ENCODE measurements around the gene HIGD1A.

The HIGD1A gene

DNA sequence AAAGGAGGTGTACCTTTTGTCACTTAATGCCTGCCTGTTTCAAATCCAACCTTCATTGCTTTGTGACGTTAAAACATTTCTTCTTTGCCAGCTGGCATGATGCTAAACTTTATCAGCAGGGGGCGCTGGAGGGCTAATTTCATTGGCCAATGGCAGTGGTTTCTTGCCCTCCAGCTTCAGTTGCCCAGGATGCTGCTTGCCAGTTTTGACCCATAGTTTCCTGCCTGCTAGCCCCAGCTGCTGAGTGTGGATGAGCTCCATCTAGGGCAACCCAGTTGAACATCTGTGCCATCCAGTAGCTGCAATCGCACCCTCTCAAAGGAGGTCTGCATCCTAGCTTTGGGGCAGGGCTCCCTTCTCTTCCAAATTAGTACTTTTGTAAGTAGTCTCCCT, 27.0 kb upstream of the HIGD1A start:
- no peak overlapping the region for H2AK5ac ChIP-seq (ENCODE audit: low read length)
- no peak overlapping the region for H3K4me3 ChIP-seq (ENCODE audit: low read length)
- no peak overlapping the region for H3K9ac ChIP-seq (ENCODE audit: low read length)
- no peak overlapping the region for H3K4ac ChIP-seq (ENCODE audit: low read depth, low read length)
- peak; percentile 86 for DNase-seq
- no peak overlapping the region for H2BK5ac ChIP-seq (ENCODE audit: low read length)
- H3K27ac ChIP-seq (ENCODE audit: low read depth, low read length) = no peak overlapping the region
- H3K4me2 ChIP-seq (ENCODE audit: low read length) = no peak overlapping the region
- H3K23ac ChIP-seq (ENCODE audit: low read length) = no peak overlapping the region
- no peaks in the 10 kb centered on the region for H3K27me3 ChIP-seq (ENCODE audit: insufficient read depth, low read length, poor library complexity)
- no peaks in the 10 kb centered on the region for H3K4me1 ChIP-seq (ENCODE audit: control insufficient read depth, low read depth, low read length)
- H2BK120ac ChIP-seq (ENCODE audit: low read depth, low read length) = no peak overlapping the region
- no peak overlapping the region for H4K5ac ChIP-seq (ENCODE audit: low read length)
- H3K56ac ChIP-seq (ENCODE audit: low read length) = no peak overlapping the region
- no peak overlapping the region for H3K18ac ChIP-seq (ENCODE audit: low read length)
- H3K79me2 ChIP-seq (ENCODE audit: control insufficient read depth, insufficient read depth, low read length) = no peaks in the 10 kb centered on the region
- no peak overlapping the region for H2BK15ac ChIP-seq (replicated peaks; ENCODE audit: low read depth)
- no peaks in the 10 kb centered on the region for H3K36me3 ChIP-seq (ENCODE audit: control insufficient read depth, insufficient read depth, low read length)
- H4K8ac ChIP-seq (ENCODE audit: low read depth, low read length) = no peak overlapping the region
- no CpG with 5 or more reads among the region's 3 CpGs for WGBS (ENCODE audit: extremely low coverage, insufficient coverage, low lambda C conversion rate)
- no peaks in the 10 kb centered on the region for H3K79me1 ChIP-seq (ENCODE audit: low read length)

DNA sequence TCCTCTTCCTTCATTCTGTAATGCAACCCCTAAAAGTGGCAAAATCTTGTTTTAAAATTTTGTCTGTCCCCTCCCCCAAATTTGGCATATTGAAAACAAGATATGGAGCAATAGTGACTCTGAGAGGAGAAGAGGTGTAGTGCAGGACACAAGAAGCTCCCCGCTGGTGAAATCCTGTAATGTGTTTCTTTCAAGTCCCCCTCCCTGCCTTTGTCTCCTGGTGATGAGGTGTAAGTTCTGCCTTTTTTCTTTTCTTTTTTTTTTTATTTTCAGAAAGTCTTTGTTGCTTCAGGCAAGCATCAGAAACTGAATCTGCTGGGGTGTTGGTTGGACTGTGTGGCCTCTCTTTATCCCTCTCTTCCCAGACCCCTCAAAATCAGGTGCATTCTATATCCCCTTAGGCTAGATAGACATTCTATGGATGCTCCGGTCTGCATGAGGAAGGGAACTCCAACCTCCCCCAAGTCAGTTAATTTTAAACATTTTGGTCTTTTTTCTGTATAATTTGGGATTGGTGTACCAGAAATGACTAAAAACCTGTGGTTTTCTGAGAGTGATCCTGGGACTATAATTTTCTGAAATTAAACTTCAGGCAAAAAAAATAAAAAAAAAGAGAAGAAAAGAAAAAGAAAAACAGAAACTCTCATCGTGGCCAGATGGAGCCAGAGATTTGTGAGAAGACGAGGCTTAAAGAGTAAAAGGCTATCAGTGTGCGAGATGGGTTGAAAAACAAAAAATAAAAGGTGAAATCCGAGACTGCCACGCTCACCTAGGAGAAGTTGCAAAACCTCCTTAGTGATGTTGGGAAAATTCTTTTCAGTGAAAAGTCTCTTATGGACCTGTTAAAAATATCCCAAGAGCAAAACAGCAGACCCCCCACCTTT, 26.4 kb upstream of the HIGD1A start:
- Histone ChIP-seq H3K9ac (ENCODE audit: low read length) (no peak overlapping the region), H4K5ac (ENCODE audit: low read length) (no peak overlapping the region), H3K79me2 (ENCODE audit: control insufficient read depth, insufficient read depth, low read length) (no peaks in the 10 kb centered on the region), H3K36me3 (ENCODE audit: control insufficient read depth, insufficient read depth, low read length) (no peaks in the 10 kb centered on the region), H3K27me3 (ENCODE audit: insufficient read depth, low read length, poor library complexity) (no peaks in the 10 kb centered on the region), H3K18ac (ENCODE audit: low read length) (no peak overlapping the region), H3K4me3 (ENCODE audit: low read length) (no peak overlapping the region), H3K27ac (ENCODE audit: low read depth, low read length) (no peak overlapping the region), H2BK5ac (ENCODE audit: low read length) (no peak overlapping the region), H3K23ac (ENCODE audit: low read length) (no peak overlapping the region), H2BK120ac (ENCODE audit: low read depth, low read length) (no peak overlapping the region), H3K4me1 (ENCODE audit: control insufficient read depth, low read depth, low read length) (no peaks in the 10 kb centered on the region), H3K56ac (ENCODE audit: low read length) (no peak overlapping the region), H3K4me2 (ENCODE audit: low read length) (no peak overlapping the region), H3K4ac (ENCODE audit: low read depth, low read length) (no peak overlapping the region), H2AK5ac (ENCODE audit: low read length) (no peak overlapping the region), H3K79me1 (ENCODE audit: low read length) (no peaks in the 10 kb centered on the region), H2BK15ac (replicated peaks; ENCODE audit: low read depth) (no peak overlapping the region), H4K8ac (ENCODE audit: low read depth, low read length) (no peak overlapping the region)
- peak; percentile 92 for DNase-seq
- WGBS (ENCODE audit: extremely low coverage, insufficient coverage, low lambda C conversion rate) = no CpG with 5 or more reads among the region's 7 CpGs

DNA sequence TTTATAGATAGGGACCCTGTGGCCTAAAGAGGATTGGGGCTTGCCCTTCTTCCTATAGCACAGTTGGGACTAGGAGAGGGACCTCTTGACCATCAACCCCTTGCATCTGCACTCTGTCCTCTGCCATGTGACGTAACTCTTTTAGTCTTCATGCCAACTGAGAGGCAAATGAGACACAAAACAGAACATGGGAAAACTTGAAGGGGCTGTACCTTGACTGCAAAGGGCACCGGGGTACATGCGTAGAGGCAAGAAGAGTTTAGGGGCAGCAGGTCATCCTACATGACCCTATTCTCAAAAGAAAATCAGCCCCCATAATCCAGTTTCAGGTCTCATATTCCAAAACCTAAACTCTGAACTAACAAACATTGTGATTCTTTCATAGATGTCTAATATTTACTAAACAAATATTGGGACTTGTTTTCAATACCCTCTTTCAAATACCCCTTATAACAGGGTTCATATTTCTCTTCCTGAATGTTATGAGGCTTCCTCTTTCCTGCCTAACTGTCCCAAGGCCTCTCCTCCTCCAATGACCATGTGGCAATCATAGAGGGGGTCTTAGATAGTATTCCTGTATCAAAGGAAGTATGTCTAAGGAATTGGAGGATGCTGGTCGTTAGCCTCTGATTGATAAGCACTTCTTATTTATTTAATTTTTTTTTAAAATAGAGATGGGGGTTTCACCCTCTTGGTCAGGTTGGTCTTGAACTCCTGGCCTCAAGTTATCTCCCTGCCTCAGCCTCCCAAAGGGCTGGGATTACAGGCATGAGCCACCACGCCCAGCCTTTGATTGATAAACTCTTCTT, 25.5 kb upstream of the HIGD1A start:
- Histone ChIP-seq H3K4ac (ENCODE audit: low read depth, low read length) (no peak overlapping the region), H3K56ac (ENCODE audit: low read length) (no peak overlapping the region), H2BK5ac (ENCODE audit: low read length) (no peak overlapping the region), H3K27me3 (ENCODE audit: insufficient read depth, low read length, poor library complexity) (no peaks in the 10 kb centered on the region), H4K8ac (ENCODE audit: low read depth, low read length) (no peak overlapping the region), H3K36me3 (ENCODE audit: control insufficient read depth, insufficient read depth, low read length) (no peaks in the 10 kb centered on the region), H2BK120ac (ENCODE audit: low read depth, low read length) (no peak overlapping the region), H3K79me1 (ENCODE audit: low read length) (no peaks in the 10 kb centered on the region), H3K4me2 (ENCODE audit: low read length) (no peak overlapping the region), H2BK15ac (replicated peaks; ENCODE audit: low read depth) (no peak overlapping the region), H3K18ac (ENCODE audit: low read length) (no peak overlapping the region), H3K79me2 (ENCODE audit: control insufficient read depth, insufficient read depth, low read length) (no peaks in the 10 kb centered on the region), H3K9ac (ENCODE audit: low read length) (no peak overlapping the region), H3K4me1 (ENCODE audit: control insufficient read depth, low read depth, low read length) (no peaks in the 10 kb centered on the region), H3K27ac (ENCODE audit: low read depth, low read length) (no peak overlapping the region), H3K23ac (ENCODE audit: low read length) (peak overlapping the region; percentile 33), H3K4me3 (ENCODE audit: low read length) (no peak overlapping the region), H4K5ac (ENCODE audit: low read length) (no peak overlapping the region), H2AK5ac (ENCODE audit: low read length) (no peak overlapping the region)
- DNase-seq = no peak
- no CpG with 5 or more reads among the region's 5 CpGs for WGBS (ENCODE audit: extremely low coverage, insufficient coverage, low lambda C conversion rate)

DNA sequence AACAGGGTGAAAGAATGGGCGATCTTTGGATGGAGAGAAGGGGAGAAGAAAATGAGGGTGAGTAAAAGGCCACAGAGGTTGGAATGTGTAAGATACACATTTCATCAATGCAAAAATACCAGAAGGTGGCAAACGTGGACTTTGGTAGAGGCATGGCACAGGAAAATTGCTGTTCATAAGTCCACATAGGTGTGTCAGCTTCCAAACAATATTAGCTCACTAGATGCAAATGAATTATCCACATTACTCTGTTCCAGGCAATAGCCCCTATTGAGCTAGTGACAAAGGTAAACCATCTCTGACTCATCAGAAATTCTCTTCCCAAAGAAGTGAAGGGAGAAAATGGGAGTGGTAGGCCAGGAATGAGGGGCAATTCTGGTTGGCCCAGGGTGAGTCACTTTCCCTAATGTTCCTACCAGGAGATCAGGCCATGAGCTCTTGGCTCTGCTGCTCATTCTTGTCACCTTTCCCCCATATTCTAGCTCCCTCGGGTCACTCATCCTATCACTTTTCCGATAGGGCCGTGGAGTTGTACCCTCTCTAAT, 24.9 kb upstream of the HIGD1A start:
- H4K5ac ChIP-seq (ENCODE audit: low read length) = no peak overlapping the region
- DNase-seq = peak; percentile 63
- H3K4me1 ChIP-seq (ENCODE audit: control insufficient read depth, low read depth, low read length) = no peaks in the 10 kb centered on the region
- no peak overlapping the region for H3K9ac ChIP-seq (ENCODE audit: low read length)
- no peaks in the 10 kb centered on the region for H3K36me3 ChIP-seq (ENCODE audit: control insufficient read depth, insufficient read depth, low read length)
- WGBS (ENCODE audit: extremely low coverage, insufficient coverage, low lambda C conversion rate) = no CpG with 5 or more reads among the region's 5 CpGs
- H2BK120ac ChIP-seq (ENCODE audit: low read depth, low read length) = no peak overlapping the region
- H3K79me2 ChIP-seq (ENCODE audit: control insufficient read depth, insufficient read depth, low read length) = no peaks in the 10 kb centered on the region
- no peak overlapping the region for H3K18ac ChIP-seq (ENCODE audit: low read length)
- H3K4me2 ChIP-seq (ENCODE audit: low read length) = no peak overlapping the region
- H3K27me3 ChIP-seq (ENCODE audit: insufficient read depth, low read length, poor library complexity) = no peaks in the 10 kb centered on the region
- H2BK5ac ChIP-seq (ENCODE audit: low read length) = no peak overlapping the region
- no peak overlapping the region for H3K27ac ChIP-seq (ENCODE audit: low read depth, low read length)
- no peak overlapping the region for H3K4ac ChIP-seq (ENCODE audit: low read depth, low read length)
- no peak overlapping the region for H3K4me3 ChIP-seq (ENCODE audit: low read length)
- no peak overlapping the region for H3K56ac ChIP-seq (ENCODE audit: low read length)
- no peak overlapping the region for H4K8ac ChIP-seq (ENCODE audit: low read depth, low read length)
- H2AK5ac ChIP-seq (ENCODE audit: low read length) = no peak overlapping the region
- no peaks in the 10 kb centered on the region for H3K79me1 ChIP-seq (ENCODE audit: low read length)
- H2BK15ac ChIP-seq (replicated peaks; ENCODE audit: low read depth) = peak overlapping the region; percentile 60
- peak overlapping the region; percentile 33 for H3K23ac ChIP-seq (ENCODE audit: low read length)

DNA sequence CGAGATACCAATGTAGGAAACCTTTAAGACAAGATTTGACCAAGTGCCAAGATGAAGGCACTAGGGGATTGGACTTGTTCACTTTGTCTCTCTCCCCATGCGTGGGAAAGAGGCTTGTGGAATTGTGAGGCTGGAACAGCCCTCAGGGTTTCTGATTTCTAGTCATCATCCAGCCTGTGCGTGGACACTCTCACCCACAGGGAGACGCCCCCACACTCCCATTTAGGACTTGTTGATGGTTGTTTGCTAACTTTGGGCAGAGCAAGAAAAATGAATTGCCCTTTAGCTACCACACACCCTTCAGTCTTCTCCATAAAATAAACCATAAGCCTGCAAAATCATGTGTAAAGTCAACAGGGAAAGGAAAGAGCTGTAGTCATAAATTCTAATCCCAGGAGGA, 23.4 kb upstream of the HIGD1A start:
- H3K4me3 ChIP-seq (ENCODE audit: low read length) = no peak overlapping the region
- no peak overlapping the region for H2AK5ac ChIP-seq (ENCODE audit: low read length)
- no peak overlapping the region for H3K18ac ChIP-seq (ENCODE audit: low read length)
- no peak overlapping the region for H3K9ac ChIP-seq (ENCODE audit: low read length)
- H3K79me1 ChIP-seq (ENCODE audit: low read length) = no peaks in the 10 kb centered on the region
- no peak overlapping the region for H3K23ac ChIP-seq (ENCODE audit: low read length)
- H4K8ac ChIP-seq (ENCODE audit: low read depth, low read length) = no peak overlapping the region
- H2BK15ac ChIP-seq (replicated peaks; ENCODE audit: low read depth) = no peak overlapping the region
- no peak for DNase-seq
- no peaks in the 10 kb centered on the region for H3K79me2 ChIP-seq (ENCODE audit: control insufficient read depth, insufficient read depth, low read length)
- H3K56ac ChIP-seq (ENCODE audit: low read length) = no peak overlapping the region
- H3K36me3 ChIP-seq (ENCODE audit: control insufficient read depth, insufficient read depth, low read length) = no peaks in the 10 kb centered on the region
- no peak overlapping the region for H3K27ac ChIP-seq (ENCODE audit: low read depth, low read length)
- H3K4me2 ChIP-seq (ENCODE audit: low read length) = no peak overlapping the region
- H2BK120ac ChIP-seq (ENCODE audit: low read depth, low read length) = no peak overlapping the region
- H2BK5ac ChIP-seq (ENCODE audit: low read length) = no peak overlapping the region
- H3K27me3 ChIP-seq (ENCODE audit: insufficient read depth, low read length, poor library complexity) = no peaks in the 10 kb centered on the region
- no peaks in the 10 kb centered on the region for H3K4me1 ChIP-seq (ENCODE audit: control insufficient read depth, low read depth, low read length)
- no peak overlapping the region for H3K4ac ChIP-seq (ENCODE audit: low read depth, low read length)
- no CpG with 5 or more reads among the region's 4 CpGs for WGBS (ENCODE audit: extremely low coverage, insufficient coverage, low lambda C conversion rate)
- H4K5ac ChIP-seq (ENCODE audit: low read length) = no peak overlapping the region
